HEK293 (cell line): ENCODE measurements around the gene TFPI.

Source experiments
- CTCF ChIA-PET: fragments of 350-600 bp; formaldehyde crosslinking; extraction: SDS; loops from one replicate; lab custom pipeline; 2021; ENCODE audit warnings: antibody characterized with exemption; lab: Yijun Ruan, JAX
- POLR2A ChIA-PET: fragments of 300-600 bp; formaldehyde crosslinking; extraction: SDS; loops from one replicate; lab custom pipeline; 2020; ENCODE audit warnings: antibody characterized with exemption, inconsistent platforms; lab: Yijun Ruan, JAX
- H3K27ac ChIP-seq: fragments of 200-500 bp; sonication (Bioruptor generic); 2 replicates; pipeline ENCODE4 v1.5.1; 2014; ENCODE audit warnings: low read depth, low read length, control low read depth, inconsistent platforms; ENCODE audit errors: extremely low read depth
- H3K36me3 ChIP-seq, 2 experiments: fragments of 200-500 bp in 1 of 2; sonication (Bioruptor generic) in 1 of 2; 1 replicate in 1 of 2; 2 replicates in 1 of 2; pipeline ENCODE4 v1.5.1; 2014 to 2017; ENCODE audit warnings: inconsistent platforms in 2 of 2, low read length in 2 of 2; ENCODE audit not compliant: control insufficient read depth in 2 of 2, insufficient read depth in 1 of 2
- H3K4me1 ChIP-seq: fragments of 200-500 bp; sonication (Bioruptor generic); 2 replicates; pipeline ENCODE4 v1.5.1; 2014; ENCODE audit warnings: mild to moderate bottlenecking, low read length, inconsistent platforms; ENCODE audit not compliant: control insufficient read depth, insufficient read depth
- H3K4me3 ChIP-seq: 2 replicates; pipeline ENCODE4 v1.5.1; 2011; ENCODE audit warnings: low read depth, mild to moderate bottlenecking, control low read depth, low read length, moderate library complexity
- H3K9me3 ChIP-seq: fragments of 200-500 bp; sonication (Bioruptor generic); 2 replicates; pipeline ENCODE4 v1.5.1; 2014; ENCODE audit warnings: low read depth, low read length, inconsistent platforms; ENCODE audit not compliant: control insufficient read depth, insufficient read depth
- BCL6B ChIP-seq: fragments of 450-650 bp; formaldehyde crosslinking; IDR thresholded peaks from 2 replicates; pipeline ENCODE4 v1.5.1; 2017; ENCODE audit warnings: missing biosample characterization, missing genetic modification characterization
- GLIS2 ChIP-seq: fragments of 450-650 bp; formaldehyde crosslinking; IDR thresholded peaks from 2 replicates; pipeline ENCODE4 v1.5.1; 2016; ENCODE audit warnings: missing biosample characterization, missing genetic modification characterization
- HIC1 ChIP-seq: fragments of 450-650 bp; formaldehyde crosslinking; IDR thresholded peaks from 2 replicates; pipeline ENCODE4 v1.5.1; 2016; ENCODE audit warnings: missing biosample characterization, missing genetic modification characterization
- ZBTB17 ChIP-seq: fragments of 450-650 bp; formaldehyde crosslinking; IDR thresholded peaks from 2 replicates; pipeline ENCODE4 v1.5.1; 2016; ENCODE audit warnings: missing biosample characterization, missing genetic modification characterization
- ZEB2 ChIP-seq: fragments of 450-650 bp; formaldehyde crosslinking; IDR thresholded peaks from 2 replicates; pipeline ENCODE4 v1.5.1; 2016; ENCODE audit warnings: missing biosample characterization, missing genetic modification characterization
- ZNF132 ChIP-seq: fragments of 450-650 bp; formaldehyde crosslinking; IDR thresholded peaks from 2 replicates; pipeline ENCODE4 v1.5.1; 2017; ENCODE audit warnings: missing biosample characterization, missing genetic modification characterization, borderline replicate concordance
- ZNF148 ChIP-seq: fragments of 450-650 bp; formaldehyde crosslinking; IDR thresholded peaks from 2 replicates; pipeline ENCODE4 v1.5.0; 2017; ENCODE audit warnings: missing biosample characterization, missing genetic modification characterization, borderline replicate concordance
- ZNF157 ChIP-seq: fragments of 450-650 bp; formaldehyde crosslinking; IDR thresholded peaks from 2 replicates; pipeline ENCODE4 v1.5.1; 2016; ENCODE audit warnings: missing biosample characterization, missing genetic modification characterization
- ZNF18 ChIP-seq: fragments of 450-650 bp; formaldehyde crosslinking; IDR thresholded peaks from 2 replicates; pipeline ENCODE4 v1.5.1; 2016; ENCODE audit warnings: missing biosample characterization, missing genetic modification characterization
- ZNF341 ChIP-seq: fragments of 450-650 bp; formaldehyde crosslinking; IDR thresholded peaks from 2 replicates; pipeline ENCODE4; 2016; ENCODE audit warnings: low read depth, missing biosample characterization, missing genetic modification characterization
- ZNF362 ChIP-seq: fragments of 450-650 bp; formaldehyde crosslinking; IDR thresholded peaks from 2 replicates; pipeline ENCODE4 v1.5.1; 2016; ENCODE audit warnings: missing biosample characterization, missing genetic modification characterization
- ZNF416 ChIP-seq: fragments of 450-650 bp; formaldehyde crosslinking; IDR thresholded peaks from 2 replicates; pipeline ENCODE4 v1.5.1; 2016; ENCODE audit warnings: missing biosample characterization, missing genetic modification characterization
- ZNF426 ChIP-seq: fragments of 450-650 bp; formaldehyde crosslinking; IDR thresholded peaks from 2 replicates; pipeline ENCODE4 v1.5.1; 2017; ENCODE audit warnings: missing biosample characterization, missing genetic modification characterization, mild to moderate bottlenecking, inconsistent platforms, moderate library complexity
- ZNF548 ChIP-seq: fragments of 450-650 bp; formaldehyde crosslinking; IDR thresholded peaks from 2 replicates; pipeline ENCODE4 v1.5.1; 2016; ENCODE audit warnings: missing biosample characterization, missing genetic modification characterization
- ZNF621 ChIP-seq: fragments of 450-650 bp; formaldehyde crosslinking; IDR thresholded peaks from 2 replicates; pipeline ENCODE4 v1.5.1; 2017; ENCODE audit warnings: missing biosample characterization, missing genetic modification characterization
- ZNF692 ChIP-seq: fragments of 450-650 bp; formaldehyde crosslinking; IDR thresholded peaks from 2 replicates; pipeline ENCODE4 v1.5.1; 2016; ENCODE audit warnings: missing biosample characterization, missing genetic modification characterization
- ZNF768 ChIP-seq: fragments of 450-650 bp; formaldehyde crosslinking; IDR thresholded peaks from 2 replicates; pipeline ENCODE4 v1.5.1; 2018; ENCODE audit warnings: missing biosample characterization, mild to moderate bottlenecking, missing genetic modification characterization
- ZNF843 ChIP-seq: fragments of 450-650 bp; formaldehyde crosslinking; IDR thresholded peaks from 2 replicates; pipeline ENCODE4 v1.5.1; 2016; ENCODE audit warnings: missing biosample characterization, missing genetic modification characterization
- ZSCAN5A ChIP-seq: fragments of 450-650 bp; formaldehyde crosslinking; IDR thresholded peaks from 2 replicates; pipeline ENCODE4 v1.5.1; 2016; ENCODE audit warnings: missing biosample characterization, missing genetic modification characterization

Gene TFPI

GRCh38 chr2:187593697-187594096, 39.5 kb upstream of the TFPI start:
- Histone ChIP-seq H3K4me1 (no peaks in the 10 kb centered on the region), H3K9me3 (no peaks in the 10 kb centered on the region), H3K27ac (no peak overlapping the region), H3K36me3 (no peaks in the 10 kb centered on the region), H3K4me3 (no peak overlapping the region)
- CTCF ChIA-PET: interaction anchor here (0.5 to 2.2 kb wide), 3 partner anchors 12 to 918 kb away, joined by 4 to 7 read pairs (median 4); no protein-coding TSS in a partner anchor
- POLR2A ChIA-PET: no interaction called here
- TF ChIP-seq ZNF768 (tag by site-specific recombination) (no peak), ZSCAN5A (tag by site-specific recombination) (no peak), ZNF843 (tag by site-specific recombination) (no peak), ZNF426 (no peak), ZNF157 (no peak), ZNF18 (tag by site-specific recombination) (no peak), ZNF341 (tag by site-specific recombination) (no peak), GLIS2 (tag by site-specific recombination) (no peak), BCL6B (tag by site-specific recombination) (no peak), HIC1 (no peak), ZEB2 (tag by site-specific recombination) (no peak), ZNF362 (no peak)

- no peaks in the 10 kb centered on the region for H3K36me3 ChIP-seq
- no peak overlapping the region for H3K4me3 ChIP-seq
- CTCF ChIA-PET: interaction anchor here (0.6 kb wide), 1 partner anchor 154 kb away, joined by 3 read pairs; no protein-coding TSS in a partner anchor
- POLR2A ChIA-PET: no interaction called here
- no peak overlapping the region for H3K27ac ChIP-seq
- no peaks in the 10 kb centered on the region for H3K4me1 ChIP-seq
- H3K9me3 ChIP-seq: no peaks in the 10 kb centered on the region
- no peak for TF ChIP-seq ZNF148 (tag by site-specific recombination)
- no peak for TF ChIP-seq ZNF621 (tag by site-specific recombination)
- TF ChIP-seq ZNF132: no peak
- no peak for TF ChIP-seq HIC1
- no peak for TF ChIP-seq ZBTB17 (tag by site-specific recombination)
- TF ChIP-seq ZNF692 (tag by site-specific recombination): no peak
- TF ChIP-seq ZNF548 (tag by site-specific recombination): no peak
- no peak for TF ChIP-seq ZNF416
Observed at GRCh38 chr2:187593098-187593497, 38.9 kb upstream of the TFPI start.
